ENCODE measurements around the gene CAPZB.

CAPZB gene

GRCh38 chr1:19426294-19427086, 58.8 kb downstream of the CAPZB start:
- Histone ChIP-seq H3K9ac (ENCODE audit: insufficient read length) (no peak overlapping the region), H3K36me3 (ENCODE audit: insufficient read depth, low read length) (no peaks in the 10 kb centered on the region), H3K4me3 (no peak overlapping the region), H3K9me3 (ENCODE audit: low read depth, low read length) (no peaks in the 10 kb centered on the region), H3K27ac (no peak overlapping the region)
- no peak for TF ChIP-seq POLR2AphosphoS5 (IDR thresholded peaks at IDR 0.05; ENCODE audit: borderline replicate concordance, low read depth, low read length)
- TF ChIP-seq EZH2 (IDR thresholded peaks at IDR 0.05): no peak
- TF ChIP-seq FOXP2 (optimal IDR thresholded peaks at IDR 0.05; ENCODE audit: control extremely low read depth, extremely low read length, insufficient read depth): no peak
- no peak for DNase-seq (ENCODE audit: low read depth, low spot score)

GRCh38 chr1:19425646-19426239, 59.6 kb downstream of the CAPZB start:
- H3K9ac ChIP-seq (ENCODE audit: insufficient read length): no peak overlapping the region
- TF ChIP-seq POLR2AphosphoS5 (IDR thresholded peaks at IDR 0.05; ENCODE audit: borderline replicate concordance, low read depth, low read length): no peak
- no peak for TF ChIP-seq FOXP2 (optimal IDR thresholded peaks at IDR 0.05; ENCODE audit: control extremely low read depth, extremely low read length, insufficient read depth)
- TF ChIP-seq EZH2 (IDR thresholded peaks at IDR 0.05): no peak
- H3K9me3 ChIP-seq (ENCODE audit: low read depth, low read length): no peaks in the 10 kb centered on the region
- DNase-seq (ENCODE audit: low read depth, low spot score): no peak
- H3K36me3 ChIP-seq (ENCODE audit: insufficient read depth, low read length): no peaks in the 10 kb centered on the region
- no peak overlapping the region for H3K27ac ChIP-seq
- no peak overlapping the region for H3K4me3 ChIP-seq

DNA sequence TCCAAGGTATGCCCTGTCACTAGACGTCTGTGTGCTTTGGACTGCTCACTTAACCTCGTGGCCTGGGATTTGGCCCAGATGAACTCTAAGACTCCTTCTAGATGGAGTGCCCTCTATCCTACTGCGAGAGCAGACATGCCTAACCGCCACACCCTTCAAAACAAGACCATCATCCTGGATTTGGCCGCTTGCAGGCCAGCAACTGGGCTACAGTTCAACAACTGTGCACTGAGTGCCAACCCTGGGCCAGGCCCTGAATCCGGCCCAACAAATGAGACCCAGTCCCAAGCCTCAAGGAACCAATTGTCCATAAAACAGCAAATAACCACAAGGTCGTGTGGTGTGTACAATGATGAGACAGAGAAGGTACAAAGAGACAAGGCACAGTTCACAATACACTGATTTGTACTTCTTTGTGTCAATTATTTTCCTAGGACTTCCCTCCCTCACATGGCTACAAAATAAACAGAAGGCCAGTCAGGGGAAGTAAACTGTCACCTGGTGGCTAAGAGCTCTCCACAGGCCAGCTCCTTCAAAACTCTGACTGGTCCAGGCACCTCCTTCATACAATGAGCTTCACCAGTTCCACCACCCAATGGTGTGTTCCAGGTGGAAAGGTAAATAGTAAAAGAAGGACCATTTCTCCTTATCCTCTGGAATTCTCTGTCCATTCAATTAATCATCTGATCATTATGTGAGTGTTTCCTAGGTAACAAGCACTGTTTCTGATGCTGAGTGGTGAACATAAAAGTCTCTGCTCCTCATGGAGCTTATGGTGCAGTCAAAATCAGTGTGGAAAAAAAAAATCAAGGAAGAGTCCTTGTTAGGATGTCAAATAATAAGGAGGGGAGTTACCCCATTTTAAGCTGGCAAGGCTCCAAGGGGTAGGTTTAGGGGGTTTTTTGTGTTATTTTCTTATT, 60.4 kb downstream of the CAPZB start:
- Histone ChIP-seq H3K27ac (no peak overlapping the region), H3K36me3 (ENCODE audit: insufficient read depth, low read length) (no peaks in the 10 kb centered on the region), H3K9ac (ENCODE audit: insufficient read length) (no peak overlapping the region), H3K9me3 (ENCODE audit: low read depth, low read length) (no peaks in the 10 kb centered on the region), H3K4me3 (no peak overlapping the region)
- no peak for DNase-seq (ENCODE audit: low read depth, low spot score)
- TF ChIP-seq FOXP2 (optimal IDR thresholded peaks at IDR 0.05; ENCODE audit: control extremely low read depth, extremely low read length, insufficient read depth): no peak
- TF ChIP-seq EZH2 (IDR thresholded peaks at IDR 0.05): no peak
- TF ChIP-seq POLR2AphosphoS5 (IDR thresholded peaks at IDR 0.05; ENCODE audit: borderline replicate concordance, low read depth, low read length): no peak

DNA sequence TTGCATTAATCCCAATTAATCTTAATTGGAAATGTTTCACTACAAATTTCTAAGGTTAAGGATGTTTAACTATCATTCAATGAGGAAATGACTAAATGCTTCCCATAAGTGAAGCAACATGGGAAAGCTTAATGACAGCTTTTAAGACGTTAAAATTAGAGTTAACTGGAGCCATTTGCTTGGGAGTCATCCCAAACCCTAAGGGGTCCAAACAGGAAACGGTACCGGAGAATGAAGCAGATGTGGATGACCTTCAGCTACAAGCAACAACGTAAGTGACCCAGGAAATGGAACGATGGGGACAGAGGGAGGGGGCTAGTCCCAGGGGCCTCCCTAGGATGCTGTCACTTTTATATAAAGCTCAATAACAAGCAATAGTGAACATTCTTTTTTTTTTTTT, 62.2 kb downstream of the CAPZB start:
- Histone ChIP-seq H3K9ac (ENCODE audit: insufficient read length) (no peak overlapping the region), H3K4me3 (no peak overlapping the region), H3K9me3 (ENCODE audit: low read depth, low read length) (no peaks in the 10 kb centered on the region), H3K27ac (no peak overlapping the region), H3K36me3 (ENCODE audit: insufficient read depth, low read length) (peaks cover 15% of the 10 kb centered on the region)
- no peak for TF ChIP-seq POLR2AphosphoS5 (IDR thresholded peaks at IDR 0.05; ENCODE audit: borderline replicate concordance, low read depth, low read length)
- no peak for DNase-seq (ENCODE audit: low read depth, low spot score)

GRCh38 chr1:19421365-19421764, 64.0 kb downstream of the CAPZB start:
- peaks cover 17% of the 10 kb centered on the region for H3K36me3 ChIP-seq (ENCODE audit: insufficient read depth, low read length)
- H3K4me3 ChIP-seq: no peak overlapping the region
- H3K9ac ChIP-seq (ENCODE audit: insufficient read length): no peak overlapping the region
- no peak for TF ChIP-seq POLR2AphosphoS5 (IDR thresholded peaks at IDR 0.05; ENCODE audit: borderline replicate concordance, low read depth, low read length)
- TF ChIP-seq FOXP2 (optimal IDR thresholded peaks at IDR 0.05; ENCODE audit: control extremely low read depth, extremely low read length, insufficient read depth): no peak
- TF ChIP-seq EZH2 (IDR thresholded peaks at IDR 0.05): no peak
- no peaks in the 10 kb centered on the region for H3K9me3 ChIP-seq (ENCODE audit: low read depth, low read length)
- no peak overlapping the region for H3K27ac ChIP-seq
- DNase-seq (ENCODE audit: low read depth, low spot score): no peak

GRCh38 chr1:19420606-19421005, 64.7 kb downstream of the CAPZB start:
- Histone ChIP-seq H3K36me3 (ENCODE audit: insufficient read depth, low read length) (peaks cover 18% of the 10 kb centered on the region), H3K9me3 (ENCODE audit: low read depth, low read length) (no peaks in the 10 kb centered on the region), H3K27ac (no peak overlapping the region), H3K4me3 (no peak overlapping the region), H3K9ac (ENCODE audit: insufficient read length) (no peak overlapping the region)
- DNase-seq (ENCODE audit: low read depth, low spot score): no peak
- TF ChIP-seq POLR2AphosphoS5 (IDR thresholded peaks at IDR 0.05; ENCODE audit: borderline replicate concordance, low read depth, low read length): no peak
- TF ChIP-seq FOXP2 (optimal IDR thresholded peaks at IDR 0.05; ENCODE audit: control extremely low read depth, extremely low read length, insufficient read depth): no peak
- TF ChIP-seq EZH2 (IDR thresholded peaks at IDR 0.05): no peak

GRCh38 chr1:19419691-19420090, 65.6 kb downstream of the CAPZB start:
- H3K9me3 ChIP-seq (ENCODE audit: low read depth, low read length): no peaks in the 10 kb centered on the region
- H3K27ac ChIP-seq: no peak overlapping the region
- H3K9ac ChIP-seq (ENCODE audit: insufficient read length): no peak overlapping the region
- no peak for DNase-seq (ENCODE audit: low read depth, low spot score)
- H3K36me3 ChIP-seq (ENCODE audit: insufficient read depth, low read length): peaks cover 18% of the 10 kb centered on the region
- H3K4me3 ChIP-seq: no peak overlapping the region
- TF ChIP-seq EZH2 (IDR thresholded peaks at IDR 0.05) (no peak), FOXP2 (optimal IDR thresholded peaks at IDR 0.05; ENCODE audit: control extremely low read depth, extremely low read length, insufficient read depth) (no peak), POLR2AphosphoS5 (IDR thresholded peaks at IDR 0.05; ENCODE audit: borderline replicate concordance, low read depth, low read length) (no peak)

DNA sequence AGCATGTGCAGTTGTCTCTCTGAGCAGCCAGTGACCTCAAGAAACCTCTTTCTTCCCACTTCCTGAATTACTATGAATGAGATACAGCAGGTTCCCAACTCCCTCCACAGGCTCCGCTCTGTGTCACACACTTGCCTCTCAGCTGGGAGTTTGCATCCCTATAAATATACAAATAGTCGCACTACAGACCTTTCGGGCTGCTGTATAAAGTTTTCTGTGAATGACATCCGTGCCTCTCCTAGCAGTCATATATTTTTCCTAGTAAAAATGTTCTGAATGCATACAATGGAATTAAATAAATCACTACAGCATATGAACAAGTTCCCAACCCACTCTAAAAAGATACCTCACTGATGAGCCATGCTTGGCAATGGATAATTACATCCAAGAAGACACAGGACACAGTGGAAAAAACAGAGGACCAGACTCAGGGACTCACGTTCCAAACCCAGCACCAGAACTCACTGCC, 66.8 kb downstream of the CAPZB start:
- Histone ChIP-seq H3K36me3 (ENCODE audit: insufficient read depth, low read length) (peaks cover 18% of the 10 kb centered on the region), H3K27ac (no peak overlapping the region), H3K9ac (ENCODE audit: insufficient read length) (no peak overlapping the region), H3K9me3 (ENCODE audit: low read depth, low read length) (no peaks in the 10 kb centered on the region), H3K4me3 (no peak overlapping the region)
- TF ChIP-seq FOXP2 (optimal IDR thresholded peaks at IDR 0.05; ENCODE audit: control extremely low read depth, extremely low read length, insufficient read depth): no peak
- DNase-seq (ENCODE audit: low read depth, low spot score): no peak

Data from SK-N-MC (cell line).